Parathyroid adenoma (tissue), 2 donors: ENCODE measurements around the gene GRPEL2.

ENCODE experiments used
- H2AFZ ChIP-seq: fragments of 300-600 bp; sonication (generic); one replicate; pipeline ENCODE4 v1.7.0; 2017; ENCODE audit warnings: antibody characterized with exemption, mild to moderate bottlenecking
- H3K27ac ChIP-seq: fragments of 300-600 bp; sonication (generic); one replicate; pipeline ENCODE4 v1.7.0; 2017
- H3K27me3 ChIP-seq: fragments of 300-600 bp; sonication (generic); one replicate; pipeline ENCODE4 v1.7.0; 2017; ENCODE audit warnings: low read length; ENCODE audit not compliant: control insufficient read depth, insufficient read depth
- H3K36me3 ChIP-seq: fragments of 300-600 bp; sonication (generic); one replicate; pipeline ENCODE4 v1.7.0; 2017; ENCODE audit warnings: low read length; ENCODE audit not compliant: control insufficient read depth, insufficient read depth
- H3K4me1 ChIP-seq: fragments of 300-600 bp; sonication (generic); one replicate; pipeline ENCODE4 v1.7.0; 2017; ENCODE audit warnings: control low read depth
- H3K4me2 ChIP-seq: fragments of 300-600 bp; sonication (generic); one replicate; pipeline ENCODE4 v1.7.0; 2017; ENCODE audit warnings: low read length
- H3K4me3 ChIP-seq: fragments of 300-600 bp; sonication (generic); one replicate; pipeline ENCODE4 v1.7.0; 2017; ENCODE audit warnings: low read depth, low read length
- H3K79me2 ChIP-seq: fragments of 300-600 bp; sonication (generic); one replicate; pipeline ENCODE4 v1.7.0; 2017; ENCODE audit warnings: control low read depth
- H3K9ac ChIP-seq: fragments of 300-600 bp; sonication (generic); one replicate; pipeline ENCODE4 v1.7.0; 2017; ENCODE audit warnings: mild to moderate bottlenecking
- H3K9me3 ChIP-seq: fragments of 300-600 bp; sonication (generic); one replicate; pipeline ENCODE4 v1.7.0; 2017; ENCODE audit warnings: low read length; ENCODE audit not compliant: control insufficient read depth
- CTCF ChIP-seq: fragments of 300-600 bp; sonication (generic); IDR thresholded peaks from one replicate; pipeline ENCODE4 v1.7.0; 2017; ENCODE audit warnings: antibody characterized with exemption, mild to moderate bottlenecking
- donor health status: primary hyperparathyroidism.

GRPEL2 gene

GRCh38 chr5:149310947-149311658 is 34.2 kb upstream of the GRPEL2 start:
- no peaks in the 10 kb centered on the region for H3K36me3 ChIP-seq
- no peak overlapping the region for H3K9ac ChIP-seq
- H3K4me3 ChIP-seq: no peak overlapping the region
- H2AFZ ChIP-seq: no peak overlapping the region
- no peak overlapping the region for H3K27ac ChIP-seq
- no peaks in the 10 kb centered on the region for H3K9me3 ChIP-seq
- H3K27me3 ChIP-seq: no peaks in the 10 kb centered on the region
- TF ChIP-seq CTCF: no peak
- no peaks in the 10 kb centered on the region for H3K79me2 ChIP-seq
- H3K4me1 ChIP-seq: no peaks in the 10 kb centered on the region
- no peak overlapping the region for H3K4me2 ChIP-seq

- H3K4me2 ChIP-seq: no peak overlapping the region
- no peak for TF ChIP-seq CTCF
- peaks cover 4% of the 10 kb centered on the region for H3K4me1 ChIP-seq
- no peaks in the 10 kb centered on the region for H3K36me3 ChIP-seq
- H3K4me3 ChIP-seq: no peak overlapping the region
- no peak overlapping the region for H3K9ac ChIP-seq
- H2AFZ ChIP-seq: no peak overlapping the region
- H3K9me3 ChIP-seq: no peaks in the 10 kb centered on the region
- H3K27me3 ChIP-seq: no peaks in the 10 kb centered on the region
- no peaks in the 10 kb centered on the region for H3K79me2 ChIP-seq
- no peak overlapping the region for H3K27ac ChIP-seq
Observed at GRCh38 chr5:149313151-149313841, 32.0 kb upstream of the GRPEL2 start.

GRCh38 chr5:149314571-149315111 is 30.7 kb upstream of the GRPEL2 start:
- TF ChIP-seq CTCF: no peak
- Histone ChIP-seq H3K27me3 (no peaks in the 10 kb centered on the region), H3K4me3 (no peak overlapping the region), H3K4me1 (peaks cover 4% of the 10 kb centered on the region), H3K9me3 (no peaks in the 10 kb centered on the region), H3K9ac (no peak overlapping the region), H3K79me2 (no peaks in the 10 kb centered on the region), H3K4me2 (no peak overlapping the region), H3K36me3 (no peaks in the 10 kb centered on the region), H2AFZ (no peak overlapping the region), H3K27ac (no peak overlapping the region)

GRCh38 chr5:149315753-149316152 is 29.5 kb upstream of the GRPEL2 start:
- Histone ChIP-seq H3K4me1 (peaks cover 11% of the 10 kb centered on the region), H3K4me3 (no peak overlapping the region), H3K9me3 (no peaks in the 10 kb centered on the region), H3K4me2 (no peak overlapping the region), H3K79me2 (no peaks in the 10 kb centered on the region), H3K27ac (no peak overlapping the region), H3K36me3 (no peaks in the 10 kb centered on the region), H3K9ac (no peak overlapping the region), H2AFZ (no peak overlapping the region), H3K27me3 (no peaks in the 10 kb centered on the region)
- TF ChIP-seq CTCF: no peak
